Measurements from ENCODE around the gene OGDH.

Gene OGDH

GRCh38 chr7:44607141-44608068 is 978 bp downstream of the OGDH start:
- H3K27ac ChIP-seq (ENCODE audit: low read depth, low read length): peak overlapping the region; percentile 29; the same call in 1 of the 2 replicates
- H3K36me3 ChIP-seq (ENCODE audit: control insufficient read depth, insufficient read depth, low read length): no peaks in the 10 kb centered on the region
- no peaks in the 10 kb centered on the region for H3K9me3 ChIP-seq (ENCODE audit: control insufficient read depth, insufficient read depth, low read depth, low read length)
- H3K9ac ChIP-seq (ENCODE audit: low read length): peak overlapping the region; percentile 82
- peak overlapping the region; percentile 95 for H3K4me3 ChIP-seq (ENCODE audit: low read depth, low read length)
- peaks cover 7% of the 10 kb centered on the region; the same call in 1 of the 2 replicates for H3K4me1 ChIP-seq (ENCODE audit: control insufficient read depth, insufficient read depth, low read length)
- H3K27me3 ChIP-seq (ENCODE audit: control insufficient read depth, insufficient read depth, low read length): peaks cover 4% of the 10 kb centered on the region; the same call in 1 of the 2 replicates

- Histone ChIP-seq H3K27me3 (ENCODE audit: control insufficient read depth, insufficient read depth, low read length) (no peaks in the 10 kb centered on the region), H3K4me3 (ENCODE audit: low read depth, low read length) (no peak overlapping the region), H3K9ac (ENCODE audit: low read length) (peak overlapping the region; percentile 20), H3K4me1 (ENCODE audit: control insufficient read depth, insufficient read depth, low read length) (peaks cover 7% of the 10 kb centered on the region; the same call in 1 of the 2 replicates), H3K9me3 (ENCODE audit: control insufficient read depth, insufficient read depth, low read depth, low read length) (no peaks in the 10 kb centered on the region), H3K36me3 (ENCODE audit: control insufficient read depth, insufficient read depth, low read length) (no peaks in the 10 kb centered on the region), H3K27ac (ENCODE audit: low read depth, low read length) (no peak overlapping the region)
These were observed 2.7 kb downstream of the OGDH start for GRCh38 chr7:44608916-44609648.

GRCh38 chr7:44609829-44610228 is 3.4 kb downstream of the OGDH start:
- H3K27ac ChIP-seq (ENCODE audit: low read depth, low read length): no peak overlapping the region
- no peak overlapping the region for H3K4me3 ChIP-seq (ENCODE audit: low read depth, low read length)
- H3K4me1 ChIP-seq (ENCODE audit: control insufficient read depth, insufficient read depth, low read length): peaks cover 7% of the 10 kb centered on the region; the same call in 1 of the 2 replicates
- no peak overlapping the region for H3K9ac ChIP-seq (ENCODE audit: low read length)
- H3K27me3 ChIP-seq (ENCODE audit: control insufficient read depth, insufficient read depth, low read length): no peaks in the 10 kb centered on the region
- no peaks in the 10 kb centered on the region for H3K36me3 ChIP-seq (ENCODE audit: control insufficient read depth, insufficient read depth, low read length)
- H3K9me3 ChIP-seq (ENCODE audit: control insufficient read depth, insufficient read depth, low read depth, low read length): no peaks in the 10 kb centered on the region

GRCh38 chr7:44615149-44615611 is 8.8 kb downstream of the OGDH start:
- Histone ChIP-seq H3K27me3 (ENCODE audit: control insufficient read depth, insufficient read depth, low read length) (no peaks in the 10 kb centered on the region), H3K36me3 (ENCODE audit: control insufficient read depth, insufficient read depth, low read length) (no peaks in the 10 kb centered on the region), H3K4me1 (ENCODE audit: control insufficient read depth, insufficient read depth, low read length) (peaks cover 7% of the 10 kb centered on the region; the same call in 1 of the 2 replicates), H3K27ac (ENCODE audit: low read depth, low read length) (no peak overlapping the region), H3K4me3 (ENCODE audit: low read depth, low read length) (no peak overlapping the region), H3K9me3 (ENCODE audit: control insufficient read depth, insufficient read depth, low read depth, low read length) (no peaks in the 10 kb centered on the region), H3K9ac (ENCODE audit: low read length) (no peak overlapping the region)

GRCh38 chr7:44615793-44616192 is 9.4 kb downstream of the OGDH start:
- H3K9ac ChIP-seq (ENCODE audit: low read length): no peak overlapping the region
- H3K36me3 ChIP-seq (ENCODE audit: control insufficient read depth, insufficient read depth, low read length): no peaks in the 10 kb centered on the region
- H3K9me3 ChIP-seq (ENCODE audit: control insufficient read depth, insufficient read depth, low read depth, low read length): no peaks in the 10 kb centered on the region
- no peaks in the 10 kb centered on the region for H3K27me3 ChIP-seq (ENCODE audit: control insufficient read depth, insufficient read depth, low read length)
- peaks cover 7% of the 10 kb centered on the region; the same call in 1 of the 2 replicates for H3K4me1 ChIP-seq (ENCODE audit: control insufficient read depth, insufficient read depth, low read length)
- no peak overlapping the region for H3K27ac ChIP-seq (ENCODE audit: low read depth, low read length)
- no peak overlapping the region for H3K4me3 ChIP-seq (ENCODE audit: low read depth, low read length)

GRCh38 chr7:44616545-44616944 is 10.1 kb downstream of the OGDH start:
- Histone ChIP-seq H3K36me3 (ENCODE audit: control insufficient read depth, insufficient read depth, low read length) (no peaks in the 10 kb centered on the region), H3K9me3 (ENCODE audit: control insufficient read depth, insufficient read depth, low read depth, low read length) (no peaks in the 10 kb centered on the region), H3K27ac (ENCODE audit: low read depth, low read length) (no peak overlapping the region), H3K4me3 (ENCODE audit: low read depth, low read length) (no peak overlapping the region), H3K4me1 (ENCODE audit: control insufficient read depth, insufficient read depth, low read length) (peaks cover 7% of the 10 kb centered on the region; the same call in 1 of the 2 replicates), H3K9ac (ENCODE audit: low read length) (no peak overlapping the region), H3K27me3 (ENCODE audit: control insufficient read depth, insufficient read depth, low read length) (no peaks in the 10 kb centered on the region)

GRCh38 chr7:44617225-44617890 is 10.9 kb downstream of the OGDH start:
- H3K27me3 ChIP-seq (ENCODE audit: control insufficient read depth, insufficient read depth, low read length): no peaks in the 10 kb centered on the region
- H3K4me1 ChIP-seq (ENCODE audit: control insufficient read depth, insufficient read depth, low read length): peaks cover 7% of the 10 kb centered on the region; the same call in 1 of the 2 replicates
- H3K9me3 ChIP-seq (ENCODE audit: control insufficient read depth, insufficient read depth, low read depth, low read length): no peaks in the 10 kb centered on the region
- no peaks in the 10 kb centered on the region for H3K36me3 ChIP-seq (ENCODE audit: control insufficient read depth, insufficient read depth, low read length)
- H3K4me3 ChIP-seq (ENCODE audit: low read depth, low read length): no peak overlapping the region
- no peak overlapping the region for H3K27ac ChIP-seq (ENCODE audit: low read depth, low read length)
- no peak overlapping the region for H3K9ac ChIP-seq (ENCODE audit: low read length)

- Histone ChIP-seq H3K27me3 (ENCODE audit: control insufficient read depth, insufficient read depth, low read length) (no peaks in the 10 kb centered on the region), H3K9me3 (ENCODE audit: control insufficient read depth, insufficient read depth, low read depth, low read length) (no peaks in the 10 kb centered on the region), H3K4me3 (ENCODE audit: low read depth, low read length) (no peak overlapping the region), H3K27ac (ENCODE audit: low read depth, low read length) (no peak overlapping the region), H3K4me1 (ENCODE audit: control insufficient read depth, insufficient read depth, low read length) (peaks cover 7% of the 10 kb centered on the region; the same call in 1 of the 2 replicates), H3K36me3 (ENCODE audit: control insufficient read depth, insufficient read depth, low read length) (no peaks in the 10 kb centered on the region), H3K9ac (ENCODE audit: low read length) (no peak overlapping the region)
These were observed 11.6 kb downstream of the OGDH start for GRCh38 chr7:44618045-44618444.

- Histone ChIP-seq H3K9ac (ENCODE audit: low read length) (no peak overlapping the region), H3K9me3 (ENCODE audit: control insufficient read depth, insufficient read depth, low read depth, low read length) (no peaks in the 10 kb centered on the region), H3K4me1 (ENCODE audit: control insufficient read depth, insufficient read depth, low read length) (peaks cover 7% of the 10 kb centered on the region; the same call in 1 of the 2 replicates), H3K27ac (ENCODE audit: low read depth, low read length) (no peak overlapping the region), H3K36me3 (ENCODE audit: control insufficient read depth, insufficient read depth, low read length) (no peaks in the 10 kb centered on the region), H3K27me3 (ENCODE audit: control insufficient read depth, insufficient read depth, low read length) (no peaks in the 10 kb centered on the region), H3K4me3 (ENCODE audit: low read depth, low read length) (no peak overlapping the region)
These were observed 12.3 kb downstream of the OGDH start for GRCh38 chr7:44618753-44619152.

GRCh38 chr7:44621034-44621749 is 14.8 kb downstream of the OGDH start:
- H3K36me3 ChIP-seq (ENCODE audit: control insufficient read depth, insufficient read depth, low read length): peaks cover 20% of the 10 kb centered on the region
- no peak overlapping the region for H3K27ac ChIP-seq (ENCODE audit: low read depth, low read length)
- no peak overlapping the region for H3K4me3 ChIP-seq (ENCODE audit: low read depth, low read length)
- no peaks in the 10 kb centered on the region for H3K27me3 ChIP-seq (ENCODE audit: control insufficient read depth, insufficient read depth, low read length)
- no peaks in the 10 kb centered on the region for H3K4me1 ChIP-seq (ENCODE audit: control insufficient read depth, insufficient read depth, low read length)
- H3K9ac ChIP-seq (ENCODE audit: low read length): no peak overlapping the region
- no peaks in the 10 kb centered on the region for H3K9me3 ChIP-seq (ENCODE audit: control insufficient read depth, insufficient read depth, low read depth, low read length)
